ENCODE results near the gene NEO1. TPM values are rescaled to one million over a fixed set of nuclear protein-coding genes. Genes with fewer than 3 reads are reported as not detected.

NEO1 gene
- total RNA-seq, 1 donor from 2014 or later = 13.4 TPM

GRCh38 chr15:73317651-73318462, 265.6 kb downstream of the NEO1 start:
- no peak for ATAC-seq
- no peak for DNase-seq (ENCODE audit: missing footprints)
- intact Hi-C loops (cut with DNase I) = no loop called here

GRCh38 chr15:73318463-73319351, 266.4 kb downstream of the NEO1 start:
- no peak for DNase-seq (ENCODE audit: missing footprints)
- intact Hi-C loops (cut with DNase I) = no loop called here
- no peak for ATAC-seq

GRCh38 chr15:73319460-73320245, 267.4 kb downstream of the NEO1 start:
- DNase-seq (ENCODE audit: missing footprints) = no peak
- intact Hi-C loops (cut with DNase I) = no loop called here
- no peak for ATAC-seq

DNA sequence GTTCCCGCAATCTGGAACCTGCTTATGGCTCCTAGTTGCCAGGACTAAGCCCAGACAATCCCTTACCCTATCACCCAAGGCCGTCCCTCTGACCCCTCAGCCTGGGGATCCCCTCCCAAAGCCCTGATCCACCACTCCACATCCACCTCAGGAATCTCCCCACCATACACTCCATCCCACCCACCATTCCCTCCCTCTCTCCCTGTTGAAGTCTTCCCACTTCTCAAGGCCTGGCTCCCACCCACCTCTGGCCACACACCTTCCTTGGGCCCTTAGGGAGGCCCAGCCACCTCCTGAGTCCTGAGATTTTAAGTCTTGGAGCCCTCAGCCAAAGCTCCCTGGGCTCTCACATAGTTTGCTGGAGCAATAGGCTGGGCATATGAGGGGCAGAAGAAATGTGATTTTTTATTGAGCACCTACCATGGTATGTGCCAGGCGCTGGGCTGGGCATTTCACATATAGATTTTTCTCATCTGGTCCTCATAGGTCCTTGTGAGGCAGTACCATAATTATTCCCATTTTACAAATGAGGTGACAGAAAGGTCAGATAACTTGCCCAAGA, 268.4 kb downstream of the NEO1 start:
- no peak for DNase-seq (ENCODE audit: missing footprints)
- no peak for ATAC-seq
- intact Hi-C loops (cut with DNase I) = no loop called here

DNA sequence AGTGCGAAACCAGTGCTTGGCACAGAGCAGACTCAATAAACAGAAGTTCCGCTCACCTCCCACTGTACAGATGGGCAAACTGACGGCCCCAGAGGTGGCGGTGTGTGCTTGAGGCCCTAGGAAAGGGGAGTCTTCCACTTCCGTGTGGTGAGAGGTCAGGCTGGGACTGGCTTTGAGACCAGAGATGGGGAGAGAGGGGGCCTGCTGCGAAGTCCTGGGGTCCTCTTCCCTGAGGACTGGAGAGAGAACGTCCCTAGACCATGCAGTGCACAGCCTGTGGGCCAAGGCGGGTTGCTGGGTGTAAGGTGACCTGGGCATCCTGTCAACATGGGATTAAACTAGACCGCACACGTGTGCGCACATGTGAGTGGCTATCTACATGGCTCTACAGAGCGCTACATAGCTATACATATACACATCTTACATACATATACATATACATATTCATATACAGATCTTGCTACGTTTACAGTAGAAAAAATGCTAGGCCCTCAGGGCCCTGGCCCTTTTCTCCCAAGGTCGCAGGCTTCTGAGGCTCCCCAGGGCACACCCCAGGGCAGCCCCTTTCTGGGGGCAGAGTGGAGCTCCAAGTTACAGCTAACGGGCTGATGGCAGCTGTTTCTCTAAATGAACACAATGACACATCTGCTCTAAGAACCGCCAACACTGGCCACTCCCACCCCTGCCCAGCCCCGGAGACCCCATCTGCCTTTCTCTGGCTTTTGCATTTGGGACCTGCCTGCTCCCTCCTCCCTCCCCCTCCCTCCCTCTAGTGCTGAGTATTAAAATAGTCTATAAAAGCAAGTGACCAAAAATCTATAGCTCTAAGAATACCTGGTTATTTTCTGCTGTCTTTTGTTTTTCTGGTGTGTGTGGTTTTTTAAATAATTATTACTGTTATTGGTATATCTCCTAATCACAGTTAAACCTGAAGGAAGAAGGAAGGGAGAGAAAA, 269.5 kb downstream of the NEO1 start:
- no peak for ATAC-seq
- intact Hi-C loops (cut with DNase I) = no loop called here
- no peak for DNase-seq (ENCODE audit: missing footprints)

DNA sequence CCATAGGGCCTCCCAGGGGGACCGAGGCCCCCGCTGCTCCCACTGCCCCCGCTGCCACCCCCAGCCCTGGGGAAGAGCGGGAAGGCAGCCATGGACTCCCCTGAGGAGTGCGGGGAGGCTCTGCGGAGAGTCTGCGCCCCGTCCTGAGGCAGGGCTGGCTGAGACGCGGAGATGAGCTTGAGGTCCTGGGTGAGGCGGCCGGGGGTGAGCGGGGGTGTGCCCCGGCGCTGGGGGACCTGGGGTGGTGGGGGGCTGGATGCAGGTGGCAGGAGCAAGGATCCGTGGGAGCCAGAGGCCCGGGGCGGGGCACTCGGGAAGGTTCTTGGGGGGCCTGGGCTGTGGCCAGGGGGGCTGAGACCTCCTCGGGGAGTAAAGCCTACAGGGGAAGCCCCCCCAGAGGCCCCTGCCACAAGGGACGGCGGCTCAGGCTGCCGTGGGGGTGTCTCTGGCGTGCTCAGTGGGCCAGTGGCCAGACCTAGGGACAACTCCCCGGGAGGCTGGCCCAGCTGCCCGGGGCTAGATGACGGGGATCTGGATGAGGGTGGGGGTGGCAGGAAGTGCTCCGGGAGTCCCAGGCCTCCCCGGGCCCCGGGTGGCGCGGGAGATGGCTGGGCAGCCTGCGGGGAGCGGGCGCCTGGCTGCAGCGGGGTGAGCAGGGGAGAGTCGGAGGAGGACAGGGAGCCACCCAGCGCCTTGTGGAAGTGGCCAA, 270.6 kb downstream of the NEO1 start:
- no peak for DNase-seq (ENCODE audit: missing footprints)
- no peak for ATAC-seq
- intact Hi-C loops (cut with DNase I) = no loop called here

DNA sequence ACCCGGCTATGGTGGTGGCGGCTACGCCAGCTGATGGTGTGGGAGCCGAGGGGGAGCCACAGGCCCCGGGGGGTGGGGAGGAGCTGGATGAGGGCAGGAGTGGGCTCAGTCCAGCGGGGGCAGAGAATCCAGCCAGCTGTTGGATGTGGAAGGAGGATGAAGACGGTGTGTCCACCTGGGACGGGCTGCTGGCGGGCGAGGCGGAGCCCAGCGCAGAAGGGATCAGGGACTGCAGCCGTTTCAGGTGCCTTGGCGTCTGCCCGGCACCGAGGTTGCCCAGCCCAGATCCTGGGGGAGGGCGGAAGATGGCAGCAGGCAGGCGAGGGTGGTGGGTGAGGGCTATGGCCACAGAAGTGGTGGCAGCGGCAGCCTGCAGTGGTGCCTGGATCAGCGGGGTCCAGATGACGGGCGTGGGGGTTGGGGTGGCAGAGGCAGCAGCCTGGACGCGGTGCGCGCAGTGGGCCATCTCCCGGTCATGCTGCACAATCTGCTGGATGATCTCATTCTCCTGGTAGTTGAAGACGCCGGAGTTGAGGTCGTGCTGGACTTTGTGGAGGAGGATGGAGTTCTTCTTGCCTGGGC, 271.2 kb downstream of the NEO1 start:
- intact Hi-C loops (cut with DNase I) = no loop called here
- no peak for ATAC-seq
- DNase-seq (ENCODE audit: missing footprints) = no peak

DNA sequence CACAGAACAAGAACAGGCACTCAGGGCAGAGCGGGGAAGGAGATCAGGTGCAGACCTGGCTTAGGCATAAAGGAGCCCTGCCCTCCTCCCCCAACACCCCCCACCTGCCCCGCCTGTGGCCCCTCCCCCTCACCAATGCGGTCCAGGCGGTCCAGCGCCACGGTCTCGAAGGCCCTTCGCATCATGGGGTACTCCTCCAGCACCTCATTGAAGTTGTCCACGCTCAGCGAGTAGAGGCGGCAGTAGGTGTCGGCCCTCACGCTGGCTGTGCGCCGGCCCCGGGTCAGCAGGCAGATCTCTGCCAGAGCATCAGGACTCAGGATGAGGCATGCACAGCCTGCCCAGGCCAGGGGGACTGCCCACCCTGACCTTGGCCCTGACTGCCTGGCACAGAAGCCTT, 271.7 kb downstream of the NEO1 start:
- no peak for ATAC-seq
- DNase-seq (ENCODE audit: missing footprints) = no peak
- intact Hi-C loops (cut with DNase I) = no loop called here

DNA sequence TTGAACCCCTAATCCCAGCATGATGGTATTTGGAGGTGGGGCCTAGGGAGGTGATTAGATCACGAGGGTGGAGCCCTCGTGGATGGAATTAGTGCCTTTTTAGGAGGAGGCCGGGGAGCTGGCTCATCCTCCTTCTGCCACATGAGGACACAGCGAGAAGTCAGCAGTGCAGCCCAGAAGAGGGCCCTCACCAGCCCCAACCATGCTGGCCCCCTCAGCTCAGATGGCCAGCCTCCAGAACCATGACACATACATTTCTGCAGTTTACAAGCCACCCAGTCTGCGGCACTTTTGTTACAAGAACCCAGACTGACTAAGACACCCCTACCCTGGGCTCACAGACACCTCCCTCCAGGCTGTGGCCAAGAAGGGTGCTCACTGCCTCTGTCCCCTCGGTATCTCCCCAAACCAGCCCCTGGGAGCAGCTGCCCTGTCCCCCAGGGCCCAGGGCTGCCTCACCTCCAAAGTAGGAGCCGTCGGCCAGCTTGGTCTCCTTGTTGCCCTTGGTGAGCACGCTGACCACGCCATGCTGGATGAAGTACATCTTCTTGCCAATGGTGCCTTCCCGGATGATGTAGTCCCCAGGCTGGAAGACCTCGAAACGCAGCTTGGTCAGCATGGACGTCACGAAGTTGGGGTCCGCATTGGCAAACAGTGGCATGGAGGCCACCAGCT, 272.4 kb downstream of the NEO1 start:
- intact Hi-C loops (cut with DNase I) = no loop called here
- ATAC-seq (no peak), DNase-seq (ENCODE audit: missing footprints) (no peak)

GRCh38 chr15:73325191-73325861, 273.1 kb downstream of the NEO1 start:
- DNase-seq (ENCODE audit: missing footprints) = no peak
- intact Hi-C loops (cut with DNase I) = no loop called here
- ATAC-seq = peak; percentile 21

GRCh38 chr15:73326157-73326556, 273.9 kb downstream of the NEO1 start:
- DNase-seq (ENCODE audit: missing footprints) = no peak
- intact Hi-C loops (cut with DNase I) = no loop called here
- no peak for ATAC-seq

- peak; percentile 9 for DNase-seq (ENCODE audit: missing footprints)
- no peak for ATAC-seq
- intact Hi-C loops (cut with DNase I) = no loop called here
Observed at GRCh38 chr15:73328149-73328820, 276.0 kb downstream of the NEO1 start.

DNA sequence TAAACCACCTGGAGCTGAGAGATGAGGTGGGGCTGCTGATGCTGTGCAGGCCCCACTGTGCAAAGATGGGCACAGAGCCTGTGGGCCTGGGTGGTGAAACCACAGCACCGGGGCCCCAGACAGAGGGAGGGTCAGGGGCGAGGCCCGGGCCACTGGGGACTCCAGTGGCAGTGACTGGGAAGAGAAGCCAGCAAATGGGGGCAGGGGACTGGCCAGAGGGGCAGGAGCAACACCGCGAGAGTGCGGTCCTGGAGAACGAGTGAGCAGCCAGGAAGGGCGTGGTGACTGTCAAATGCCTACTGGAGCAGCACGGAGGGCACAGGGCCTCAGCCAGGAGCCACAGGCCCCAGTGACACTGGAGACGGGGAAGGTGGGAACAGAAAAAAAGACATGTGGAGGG, 276.7 kb downstream of the NEO1 start:
- intact Hi-C loops (cut with DNase I) = no loop called here
- no peak for DNase-seq (ENCODE audit: missing footprints)
- ATAC-seq = no peak

GRCh38 chr15:73329501-73330200, 277.4 kb downstream of the NEO1 start:
- ATAC-seq = no peak
- no peak for DNase-seq (ENCODE audit: missing footprints)
- intact Hi-C loops (cut with DNase I) = no loop called here
